Breast epithelium (tissue), 3 donors: ENCODE data around the gene SCARF1.

Source experiments
- POLR2AphosphoS5 ChIP-seq, 3 donors: sonication (generic); formaldehyde crosslinking; IDR thresholded peaks; one replicate each; pipeline ENCODE4 v1.6.1; 2017; ENCODE audit warnings: antibody characterized with exemption in 3 of 3
- TF ChIP-seq, protein P1 (sequence below), 3 donors: fragments of 450-650 bp; IDR thresholded peaks; one replicate each; pipeline ENCODE4 v1.5.1; 2016 to 2017; ENCODE audit warnings: antibody characterized with exemption in 3 of 3, mild to moderate bottlenecking in 3 of 3, moderate library complexity in 3 of 3

DNA sequence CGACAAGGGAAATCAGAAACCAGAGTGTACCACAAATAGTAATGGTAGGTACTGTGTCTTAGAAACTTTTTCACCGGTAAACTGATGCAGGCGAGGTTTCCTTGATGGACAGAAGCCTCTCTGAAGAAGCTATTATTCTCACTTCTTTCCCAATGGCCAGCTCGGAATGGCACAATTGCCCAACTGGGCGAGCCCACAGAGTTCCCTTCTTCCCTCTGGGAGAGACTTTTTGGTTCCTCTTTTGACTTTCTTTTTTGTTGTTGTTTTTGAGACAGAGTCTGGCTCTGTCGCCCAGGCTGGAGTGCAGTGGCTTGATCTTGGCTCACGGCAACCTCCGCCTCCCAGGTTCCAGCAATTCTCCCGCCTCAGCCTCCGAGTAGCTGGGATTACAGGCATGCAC lies 33.8 kb downstream of the SCARF1 start:
- TF ChIP-seq, protein P1, sequence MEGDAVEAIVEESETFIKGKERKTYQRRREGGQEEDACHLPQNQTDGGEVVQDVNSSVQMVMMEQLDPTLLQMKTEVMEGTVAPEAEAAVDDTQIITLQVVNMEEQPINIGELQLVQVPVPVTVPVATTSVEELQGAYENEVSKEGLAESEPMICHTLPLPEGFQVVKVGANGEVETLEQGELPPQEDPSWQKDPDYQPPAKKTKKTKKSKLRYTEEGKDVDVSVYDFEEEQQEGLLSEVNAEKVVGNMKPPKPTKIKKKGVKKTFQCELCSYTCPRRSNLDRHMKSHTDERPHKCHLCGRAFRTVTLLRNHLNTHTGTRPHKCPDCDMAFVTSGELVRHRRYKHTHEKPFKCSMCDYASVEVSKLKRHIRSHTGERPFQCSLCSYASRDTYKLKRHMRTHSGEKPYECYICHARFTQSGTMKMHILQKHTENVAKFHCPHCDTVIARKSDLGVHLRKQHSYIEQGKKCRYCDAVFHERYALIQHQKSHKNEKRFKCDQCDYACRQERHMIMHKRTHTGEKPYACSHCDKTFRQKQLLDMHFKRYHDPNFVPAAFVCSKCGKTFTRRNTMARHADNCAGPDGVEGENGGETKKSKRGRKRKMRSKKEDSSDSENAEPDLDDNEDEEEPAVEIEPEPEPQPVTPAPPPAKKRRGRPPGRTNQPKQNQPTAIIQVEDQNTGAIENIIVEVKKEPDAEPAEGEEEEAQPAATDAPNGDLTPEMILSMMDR (IDR thresholded peaks at IDR 0.05) = no peak
- no peak for TF ChIP-seq POLR2AphosphoS5 (IDR thresholded peaks at IDR 0.05)
